Amniotic stem cell (primary cell): ENCODE data around the gene TMEM247.

Source experiments
- DNase-seq: peaks from one replicate; lab custom pipeline; 2025; lab: John Stamatoyannopoulos, UW

Gene TMEM247

GRCh38 chr2:46479265-46479664 is at the start of gene TMEM247:
Gene TMEM247 (plus strand): TSS chr2:46479565.
- no peak for DNase-seq

GRCh38 chr2:46430413-46430812 is 49.0 kb upstream of the TMEM247 start:
- DNase-seq = no peak

GRCh38 chr2:46430992-46431391 is 48.4 kb upstream of the TMEM247 start:
- DNase-seq = no peak

- no peak for DNase-seq
Observed at GRCh38 chr2:46431481-46432235, 47.7 kb upstream of the TMEM247 start.

GRCh38 chr2:46434851-46435273 is 44.5 kb upstream of the TMEM247 start:
- DNase-seq = no peak

- DNase-seq = no peak
Observed at GRCh38 chr2:46435353-46435752, 44.0 kb upstream of the TMEM247 start.

- no peak for DNase-seq
Observed at GRCh38 chr2:46435796-46436360, 43.5 kb upstream of the TMEM247 start.

GRCh38 chr2:46436800-46437199 is 42.6 kb upstream of the TMEM247 start:
- no peak for DNase-seq

- no peak for DNase-seq
Observed at GRCh38 chr2:46438102-46438501, 41.3 kb upstream of the TMEM247 start.

- DNase-seq = no peak
Observed at GRCh38 chr2:46438794-46439193, 40.6 kb upstream of the TMEM247 start.

GRCh38 chr2:46439582-46439981 is 39.8 kb upstream of the TMEM247 start:
- no peak for DNase-seq

- no peak for DNase-seq
Observed at GRCh38 chr2:46441838-46442712, 37.3 kb upstream of the TMEM247 start.

GRCh38 chr2:46444732-46445131 is 34.6 kb upstream of the TMEM247 start:
- no peak for DNase-seq

GRCh38 chr2:46445556-46445955 is 33.8 kb upstream of the TMEM247 start:
- DNase-seq = no peak

GRCh38 chr2:46446871-46447568 is 32.3 kb upstream of the TMEM247 start:
- DNase-seq = no peak

- no peak for DNase-seq
Observed at GRCh38 chr2:46447649-46448048, 31.7 kb upstream of the TMEM247 start.

GRCh38 chr2:46448111-46448510 is 31.3 kb upstream of the TMEM247 start:
- DNase-seq = no peak

- DNase-seq = no peak
Observed at GRCh38 chr2:46448641-46449040, 30.7 kb upstream of the TMEM247 start.

- no peak for DNase-seq
Observed at GRCh38 chr2:46449700-46450099, 29.7 kb upstream of the TMEM247 start.

- DNase-seq = no peak
Observed at GRCh38 chr2:46451131-46451711, 28.1 kb upstream of the TMEM247 start.

- no peak for DNase-seq
Observed at GRCh38 chr2:46456789-46457188, 22.6 kb upstream of the TMEM247 start.
